ENCODE data around the gene SH3BGR.
"Not testable (repeated sequence)": the region's sequence is repeated elsewhere in the genome, so short reads cannot be mapped to it uniquely, and the experiment has no call there.

Gene SH3BGR

GRCh38 chr21:39518055-39518846, 66.5 kb downstream of the SH3BGR start:
- DNase-seq: peak; percentile 91

- DNase-seq: no peak
Measured at GRCh38 chr21:39518847-39519210, 67.1 kb downstream of the SH3BGR start.

GRCh38 chr21:39519835-39520234, 68.1 kb downstream of the SH3BGR start:
- no peak for DNase-seq

- no peak for DNase-seq
Measured at GRCh38 chr21:39523399-39523798, 71.6 kb downstream of the SH3BGR start.

GRCh38 chr21:39523915-39524314, 72.1 kb downstream of the SH3BGR start:
- DNase-seq: no peak

- DNase-seq: no peak
Measured at GRCh38 chr21:39525129-39525528, 73.4 kb downstream of the SH3BGR start.

GRCh38 chr21:39525601-39526000, 73.8 kb downstream of the SH3BGR start:
- no peak for DNase-seq

GRCh38 chr21:39527067-39527595, 75.4 kb downstream of the SH3BGR start:
- DNase-seq: no peak

- no peak for DNase-seq
Measured at GRCh38 chr21:39527664-39528381, 76.1 kb downstream of the SH3BGR start.

- DNase-seq: no peak
Measured at GRCh38 chr21:39529026-39529425, 77.3 kb downstream of the SH3BGR start.

GRCh38 chr21:39531064-39531463, 79.3 kb downstream of the SH3BGR start:
- DNase-seq: peak; percentile 74

- DNase-seq: no peak
Measured at GRCh38 chr21:39531840-39532239, 80.1 kb downstream of the SH3BGR start.

- DNase-seq: peak; percentile 64
Measured at GRCh38 chr21:39533545-39534380, 82.0 kb downstream of the SH3BGR start.

GRCh38 chr21:39535646-39536437, 84.1 kb downstream of the SH3BGR start:
- DNase-seq: no peak

- no peak for DNase-seq
Measured at GRCh38 chr21:39536835-39537234, 85.1 kb downstream of the SH3BGR start.

GRCh38 chr21:39537571-39537970, 85.8 kb downstream of the SH3BGR start:
- no peak for DNase-seq

- DNase-seq: no peak
Measured at GRCh38 chr21:39538453-39539042, 86.8 kb downstream of the SH3BGR start.

GRCh38 chr21:39540367-39540766, 88.6 kb downstream of the SH3BGR start:
- DNase-seq: not testable (repeated sequence)

- DNase-seq: no peak
Measured at GRCh38 chr21:39542736-39543135, 91.0 kb downstream of the SH3BGR start.

- no peak for DNase-seq
Measured at GRCh38 chr21:39546522-39546921, 94.8 kb downstream of the SH3BGR start.

- DNase-seq: no peak
Measured at GRCh38 chr21:39552856-39553255, 101.1 kb downstream of the SH3BGR start.

GRCh38 chr21:39553331-39553730, 101.6 kb downstream of the SH3BGR start:
- DNase-seq: no peak

Measured in NCI-H82 (cell line).